Endothelial cell of hepatic sinusoid (primary cell): ENCODE data around the gene SESN2.

Source experiments
- in situ Hi-C: cut with HindIII; loops from 2 replicates; pipeline ENCODE4 v1.10.0; 2017; ENCODE audit warnings: low sequenced_read_pairs

Gene SESN2

GRCh38 chr1:28282426-28283407 is 23.4 kb downstream of the SESN2 start:
- in situ Hi-C loops = no loop called here

GRCh38 chr1:28286111-28286510 is 26.8 kb downstream of the SESN2 start:
- in situ Hi-C loops = no loop called here

GRCh38 chr1:28288487-28288886 is 29.2 kb downstream of the SESN2 start:
- in situ Hi-C loops = no loop called here

GRCh38 chr1:28290851-28291250 is 31.5 kb downstream of the SESN2 start:
- in situ Hi-C loops = no loop called here

GRCh38 chr1:28291711-28292110 is 32.4 kb downstream of the SESN2 start:
- in situ Hi-C loops = no loop called here

GRCh38 chr1:28295936-28296335 is 36.6 kb downstream of the SESN2 start:
- in situ Hi-C loops = no loop called here

- in situ Hi-C loops = no loop called here
Measured at GRCh38 chr1:28296401-28297261, 37.3 kb downstream of the SESN2 start.

GRCh38 chr1:28297826-28298225 is 38.5 kb downstream of the SESN2 start:
- in situ Hi-C loops = no loop called here

- in situ Hi-C loops = no loop called here
Measured at GRCh38 chr1:28298438-28298837, 39.1 kb downstream of the SESN2 start.

GRCh38 chr1:28301368-28302174 is 42.3 kb downstream of the SESN2 start:
- in situ Hi-C loops = no loop called here

- in situ Hi-C loops = no loop called here
Measured at GRCh38 chr1:28302247-28302646, 42.9 kb downstream of the SESN2 start.

- in situ Hi-C loops = no loop called here
Measured at GRCh38 chr1:28306301-28306949, 47.1 kb downstream of the SESN2 start.

- in situ Hi-C loops = no loop called here
Measured at GRCh38 chr1:28308750-28309149, 49.4 kb downstream of the SESN2 start.

GRCh38 chr1:28309702-28310101 is 50.4 kb downstream of the SESN2 start:
- in situ Hi-C loops = no loop called here

- in situ Hi-C loops = no loop called here
Measured at GRCh38 chr1:28313702-28314546, 54.6 kb downstream of the SESN2 start.

- in situ Hi-C loops = no loop called here
Measured at GRCh38 chr1:28314547-28314941, 55.2 kb downstream of the SESN2 start.

- in situ Hi-C loops = no loop called here
Measured at GRCh38 chr1:28317014-28317413, 57.7 kb downstream of the SESN2 start.

- in situ Hi-C loops = no loop called here
Measured at GRCh38 chr1:28322194-28322593, 62.9 kb downstream of the SESN2 start.

GRCh38 chr1:28323720-28324119 is 64.4 kb downstream of the SESN2 start:
- in situ Hi-C loops = no loop called here
